Kidney glomerular epithelial cell (primary cell): ENCODE measurements around the gene TMEM62.
"Not testable (repeated sequence)": the region's sequence is repeated elsewhere in the genome, so short reads cannot be mapped to it uniquely, and the experiment has no call there.

Experiments used
- DNase-seq: peaks from one replicate; lab custom pipeline; 2025; lab: John Stamatoyannopoulos, UW

Gene TMEM62

DNA sequence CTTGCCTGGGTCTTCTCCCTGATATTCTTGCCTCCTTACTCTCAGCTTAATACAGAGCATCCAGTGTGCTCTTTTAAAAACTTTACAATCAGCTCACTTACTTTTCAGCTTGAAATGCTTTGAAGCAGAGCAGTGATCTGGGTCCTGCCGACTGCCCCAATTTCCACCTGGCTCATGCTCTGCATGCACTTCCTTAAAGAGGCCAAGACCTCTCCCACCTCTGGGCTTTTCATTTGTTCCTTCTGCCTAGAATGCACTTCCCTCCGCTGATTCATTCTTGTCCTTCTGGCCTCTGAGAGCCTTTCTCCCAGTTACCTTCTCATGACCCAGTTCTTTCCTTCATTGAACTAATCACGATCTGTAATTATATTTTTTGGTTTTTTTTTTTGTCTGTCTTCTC is 49.9 kb downstream of the TMEM62 start:
- no peak for DNase-seq

GRCh38 chr15:43184407-43185124 is 51.2 kb downstream of the TMEM62 start:
- DNase-seq = no peak

DNA sequence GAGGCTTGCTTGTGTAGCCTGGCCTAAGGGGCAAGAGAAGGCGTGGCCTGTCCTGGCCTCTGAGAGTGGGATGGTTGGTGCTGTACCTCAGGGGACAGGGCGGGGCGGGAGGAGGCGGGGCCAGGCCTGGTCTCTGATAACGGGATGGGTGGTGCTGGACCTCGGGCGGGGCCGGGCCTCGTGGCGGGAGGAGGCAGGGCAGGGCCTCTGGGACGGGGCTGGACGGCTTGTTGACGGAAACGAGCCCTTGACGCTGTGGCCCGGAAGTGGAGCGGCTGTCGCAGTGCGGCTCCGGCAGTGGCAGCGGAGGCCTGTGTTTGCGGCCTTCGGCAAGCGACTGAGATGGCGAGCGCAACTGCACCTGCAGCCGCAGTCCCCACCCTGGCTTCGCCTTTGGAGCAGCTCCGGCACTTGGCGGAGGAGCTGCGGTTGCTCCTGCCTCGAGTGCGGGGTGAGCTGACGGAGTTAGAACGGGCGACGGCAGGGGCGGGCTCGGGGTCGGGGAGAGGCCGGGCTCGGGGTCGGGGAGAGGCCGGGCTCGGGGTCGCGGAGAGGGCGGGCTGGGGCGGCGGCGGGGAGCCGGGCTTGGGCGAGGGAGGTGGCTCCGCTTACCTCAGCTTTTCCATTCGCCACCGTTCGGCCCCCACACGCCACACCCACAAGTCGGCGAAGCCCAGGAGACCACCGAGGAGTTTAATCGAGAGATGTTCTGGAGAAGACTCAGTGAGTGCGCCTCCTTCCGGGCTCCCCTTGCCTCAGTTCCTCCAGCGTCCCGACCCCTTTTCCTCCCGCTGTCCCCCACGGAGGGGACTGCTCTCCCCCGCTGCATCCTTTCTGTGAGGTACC is 52.0 kb downstream of the TMEM62 start, which contains the start of gene CCNDBP1:
Gene CCNDBP1, plus strand, starts transcription at position 247 of the 846 bp plus-strand sequence. Its CDS starts 96 bp downstream, at position 343.
- peak; percentile 74 for DNase-seq

GRCh38 chr15:43186003-43186353 is 52.6 kb downstream of the TMEM62 start:
- peak; percentile 26 for DNase-seq

DNA sequence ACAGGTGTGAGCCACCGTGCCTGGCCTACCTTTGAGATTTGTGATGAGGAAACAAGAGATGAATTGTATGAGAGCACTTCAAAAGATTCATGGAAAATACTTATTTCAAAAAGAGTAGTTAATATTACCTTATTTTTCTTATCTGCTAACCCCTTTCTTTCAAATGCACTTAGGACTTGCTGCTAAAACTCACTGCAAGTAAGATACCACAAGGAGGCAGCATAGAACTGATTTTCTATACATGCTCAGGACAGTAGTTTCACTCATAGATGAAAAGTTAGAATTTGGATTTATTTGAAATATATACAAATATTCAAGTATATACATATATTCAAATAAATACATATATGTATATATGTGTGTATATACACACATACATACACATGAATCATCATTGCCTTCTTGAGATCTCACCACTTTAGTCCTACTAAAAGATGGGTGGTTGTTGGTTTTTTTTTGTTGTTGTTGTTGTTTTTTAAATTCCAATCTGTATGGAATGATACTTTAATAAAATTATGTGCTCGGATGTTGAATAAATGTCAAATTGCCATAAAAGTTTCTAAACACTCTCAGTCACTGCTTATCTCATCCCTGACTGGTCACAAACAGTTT is 54.3 kb downstream of the TMEM62 start:
- DNase-seq = peak; percentile 43

GRCh38 chr15:43189296-43189695 is 55.9 kb downstream of the TMEM62 start:
- DNase-seq = no peak

DNA sequence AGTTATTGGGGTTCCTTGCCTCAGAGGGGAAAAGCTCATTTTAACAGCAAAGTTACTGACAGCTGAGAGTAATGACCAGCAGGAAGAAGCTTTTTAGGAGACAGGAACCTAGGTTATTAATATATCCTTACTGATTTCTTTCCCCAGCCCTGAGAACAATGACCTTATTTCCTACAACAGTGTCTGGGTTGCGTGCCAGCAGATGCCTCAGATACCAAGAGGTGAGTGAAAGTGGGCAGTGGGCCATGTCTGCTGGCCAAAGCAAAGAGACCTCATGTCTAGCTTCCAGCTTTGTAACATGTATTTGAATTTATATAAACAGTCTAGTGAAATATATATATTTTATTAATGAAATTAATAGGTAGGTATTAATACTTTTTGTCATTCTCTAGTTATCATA is 56.8 kb downstream of the TMEM62 start:
- DNase-seq = no peak

GRCh38 chr15:43193710-43194109 is 60.3 kb downstream of the TMEM62 start:
- no peak for DNase-seq

GRCh38 chr15:43194795-43195194 is 61.4 kb downstream of the TMEM62 start:
- no peak for DNase-seq

DNA sequence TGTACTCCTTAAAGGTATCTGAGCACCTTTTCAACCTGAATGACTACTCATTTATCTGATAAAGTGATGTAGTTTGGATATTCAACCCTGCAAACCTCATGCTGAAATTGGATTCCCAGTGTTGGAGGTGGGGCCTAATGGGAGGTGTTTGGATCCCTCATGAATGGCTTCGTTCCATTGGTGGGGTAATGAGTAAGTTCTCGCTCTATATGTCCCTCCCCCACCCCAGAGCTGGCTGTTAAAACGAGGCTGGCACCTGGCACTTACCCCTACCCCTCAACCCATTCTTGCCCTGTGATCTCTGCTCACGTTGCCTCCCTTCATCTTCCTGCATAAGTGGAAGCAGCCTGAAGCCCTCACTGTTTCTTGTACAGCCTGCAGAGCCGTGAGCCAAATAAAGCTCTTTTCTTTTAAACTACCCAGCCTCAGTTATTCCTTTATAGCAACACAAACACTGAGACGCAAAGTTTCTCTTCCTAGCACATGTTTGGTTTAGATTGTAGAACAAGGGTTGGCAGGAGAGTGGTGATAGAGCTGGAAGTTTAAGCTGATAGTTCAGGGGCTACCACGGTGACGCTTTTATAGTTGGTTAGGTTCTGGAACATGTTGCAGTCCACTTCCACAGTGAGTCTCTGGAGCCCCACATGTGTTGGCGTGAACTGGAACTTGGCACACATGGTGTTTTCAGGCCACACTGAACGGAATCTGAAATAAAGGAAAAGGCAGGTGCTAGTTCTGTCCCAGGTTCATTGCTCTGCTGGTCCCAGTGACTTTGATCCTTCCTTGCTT is 63.6 kb downstream of the TMEM62 start:
- DNase-seq = no peak

GRCh38 chr15:43197773-43198172 is 64.4 kb downstream of the TMEM62 start:
- not testable (repeated sequence) for DNase-seq

- DNase-seq = not testable (repeated sequence)
Measured at GRCh38 chr15:43198556-43198955, 65.2 kb downstream of the TMEM62 start.

DNA sequence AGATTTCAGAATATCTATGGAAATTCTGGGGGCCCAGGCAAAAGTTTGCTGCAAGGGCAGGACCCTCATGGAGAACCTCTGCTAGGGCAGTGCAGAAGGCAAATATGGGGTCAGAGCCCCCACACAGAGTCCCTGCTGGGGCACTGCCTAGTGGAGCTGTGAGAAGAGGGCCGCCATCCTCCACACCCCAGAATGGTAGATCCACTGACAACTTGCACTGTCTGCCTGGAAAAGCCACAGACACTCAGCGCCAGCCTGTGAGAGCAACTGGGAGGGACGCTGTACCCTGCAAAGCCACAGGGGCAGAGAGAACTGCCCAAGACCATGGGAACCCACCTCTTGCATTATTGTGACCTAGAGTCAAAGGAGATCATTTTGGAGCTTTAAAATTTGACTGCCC is 65.6 kb downstream of the TMEM62 start:
- DNase-seq = no peak

GRCh38 chr15:43199945-43200488 is 66.6 kb downstream of the TMEM62 start:
- no peak for DNase-seq

- peak; percentile 28 for DNase-seq
Measured at GRCh38 chr15:43204016-43204901, 70.9 kb downstream of the TMEM62 start.

DNA sequence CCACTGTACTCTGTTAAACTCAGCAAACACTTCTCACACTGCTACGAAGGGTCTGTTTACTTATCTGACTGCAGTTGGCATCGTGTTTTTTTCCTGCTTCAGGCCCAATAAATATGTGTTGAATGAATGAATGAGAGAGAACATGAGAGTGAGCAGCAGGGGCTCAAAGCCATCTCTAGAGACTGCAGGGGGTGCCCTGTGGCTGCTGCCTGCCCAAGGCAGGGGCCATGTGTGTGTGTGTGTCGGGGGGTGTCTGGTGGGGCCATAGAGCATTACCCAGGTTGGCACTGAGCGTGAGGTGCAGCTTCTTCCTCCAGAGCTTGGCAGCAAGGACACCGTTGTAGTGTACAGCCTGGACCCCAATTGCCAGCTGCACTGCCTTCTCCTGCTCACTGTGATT is 72.7 kb downstream of the TMEM62 start:
- no peak for DNase-seq

GRCh38 chr15:43207024-43207423 is 73.6 kb downstream of the TMEM62 start:
- DNase-seq = no peak

- no peak for DNase-seq
Measured at GRCh38 chr15:43208052-43209002, 74.9 kb downstream of the TMEM62 start.

- DNase-seq = no peak
Measured at GRCh38 chr15:43209059-43209824, 75.9 kb downstream of the TMEM62 start.
